ENCODE measurements around the gene TMEM184B.

TMEM184B gene

GRCh38 chr22:38175206-38176118 lies 97.3 kb downstream of the TMEM184B start:
- no peak for DNase-seq (ENCODE audit: low read depth, low spot score)
- H3K4me3 ChIP-seq (ENCODE audit: low read length): no peak overlapping the region

GRCh38 chr22:38174626-38175025 lies 98.2 kb downstream of the TMEM184B start:
- no peak for DNase-seq (ENCODE audit: low read depth, low spot score)
- no peak overlapping the region for H3K4me3 ChIP-seq (ENCODE audit: low read length)

GRCh38 chr22:38173641-38173906 lies 99.2 kb downstream of the TMEM184B start:
- no peak for DNase-seq (ENCODE audit: low read depth, low spot score)
- H3K4me3 ChIP-seq (ENCODE audit: low read length): no peak overlapping the region

- H3K4me3 ChIP-seq (ENCODE audit: low read length): no peak overlapping the region
- DNase-seq (ENCODE audit: low read depth, low spot score): no peak
These were observed 99.8 kb downstream of the TMEM184B start for GRCh38 chr22:38172832-38173640.

- DNase-seq (ENCODE audit: low read depth, low spot score): no peak
These were observed 100.6 kb downstream of the TMEM184B start for GRCh38 chr22:38171927-38172831.

GRCh38 chr22:38170469-38170868 lies 102.3 kb downstream of the TMEM184B start:
- no peak overlapping the region for H3K4me3 ChIP-seq (ENCODE audit: low read length)
- no peak for DNase-seq (ENCODE audit: low read depth, low spot score)

More at GRCh38 chr22:38171927-38172831, 100.6 kb downstream of the TMEM184B start:
- H3K4me3 ChIP-seq (ENCODE audit: low read length): no peak overlapping the region
